ENCODE data around the gene FAH.

GRCh38 chr15:80169768-80170357 lies 17.1 kb downstream of the FAH start:
- no peak for TF ChIP-seq CTCF (IDR thresholded peaks at IDR 0.05)
- no peak for TF ChIP-seq EZH2 (IDR thresholded peaks at IDR 0.05; ENCODE audit: borderline replicate concordance, insufficient read depth, low read depth, low read length, poor library complexity, severe bottlenecking)
